A204.1 (cell line): ENCODE data around the gene POMT2.

ENCODE experiments used
- FAIRE-seq: peaks from 2 replicates; lab custom pipeline; 2012; peaks lifted over from hg19 to GRCh38; lab: Jason Lieb, UNC

Gene POMT2

GRCh38 chr14:77265561-77266335, 54.9 kb downstream of the POMT2 start:
- no peak for FAIRE-seq

GRCh38 chr14:77265187-77265515, 55.5 kb downstream of the POMT2 start:
- no peak for FAIRE-seq

- no peak for FAIRE-seq
These were observed 56.1 kb downstream of the POMT2 start for GRCh38 chr14:77264466-77265186.

GRCh38 chr14:77260631-77261030, 60.1 kb downstream of the POMT2 start:
- FAIRE-seq, result no peak

GRCh38 chr14:77260199-77260598, 60.5 kb downstream of the POMT2 start:
- no peak for FAIRE-seq

GRCh38 chr14:77259025-77259715, 61.5 kb downstream of the POMT2 start:
- no peak for FAIRE-seq

GRCh38 chr14:77258566-77258965, 62.1 kb downstream of the POMT2 start:
- no peak for FAIRE-seq

- no peak for FAIRE-seq
These were observed 63.0 kb downstream of the POMT2 start for GRCh38 chr14:77257700-77258099.

- no peak for FAIRE-seq
These were observed 64.0 kb downstream of the POMT2 start for GRCh38 chr14:77256694-77257093.

- no peak for FAIRE-seq
These were observed 67.1 kb downstream of the POMT2 start for GRCh38 chr14:77253333-77254190.

GRCh38 chr14:77251870-77252269, 68.8 kb downstream of the POMT2 start:
- no peak for FAIRE-seq

- no peak for FAIRE-seq
These were observed 69.8 kb downstream of the POMT2 start for GRCh38 chr14:77250927-77251326.

GRCh38 chr14:77249286-77249685, 71.4 kb downstream of the POMT2 start:
- FAIRE-seq, result no peak

- FAIRE-seq, result no peak
These were observed 72.0 kb downstream of the POMT2 start for GRCh38 chr14:77248666-77249065.

- FAIRE-seq, result no peak
These were observed 73.9 kb downstream of the POMT2 start for GRCh38 chr14:77246784-77247183.

- FAIRE-seq, result no peak
These were observed 74.9 kb downstream of the POMT2 start for GRCh38 chr14:77245820-77246219.

- FAIRE-seq, result no peak
These were observed 76.8 kb downstream of the POMT2 start for GRCh38 chr14:77243853-77244252.

- no peak for FAIRE-seq
These were observed 77.9 kb downstream of the POMT2 start for GRCh38 chr14:77242752-77243151.

GRCh38 chr14:77241955-77242354, 78.7 kb downstream of the POMT2 start:
- no peak for FAIRE-seq

GRCh38 chr14:77240336-77240915, 80.3 kb downstream of the POMT2 start:
- no peak for FAIRE-seq

GRCh38 chr14:77239412-77239811, 81.3 kb downstream of the POMT2 start:
- no peak for FAIRE-seq

- FAIRE-seq, result no peak
These were observed 81.7 kb downstream of the POMT2 start for GRCh38 chr14:77238996-77239395.
